ENCODE measurements around the gene RAI2.

DNA sequence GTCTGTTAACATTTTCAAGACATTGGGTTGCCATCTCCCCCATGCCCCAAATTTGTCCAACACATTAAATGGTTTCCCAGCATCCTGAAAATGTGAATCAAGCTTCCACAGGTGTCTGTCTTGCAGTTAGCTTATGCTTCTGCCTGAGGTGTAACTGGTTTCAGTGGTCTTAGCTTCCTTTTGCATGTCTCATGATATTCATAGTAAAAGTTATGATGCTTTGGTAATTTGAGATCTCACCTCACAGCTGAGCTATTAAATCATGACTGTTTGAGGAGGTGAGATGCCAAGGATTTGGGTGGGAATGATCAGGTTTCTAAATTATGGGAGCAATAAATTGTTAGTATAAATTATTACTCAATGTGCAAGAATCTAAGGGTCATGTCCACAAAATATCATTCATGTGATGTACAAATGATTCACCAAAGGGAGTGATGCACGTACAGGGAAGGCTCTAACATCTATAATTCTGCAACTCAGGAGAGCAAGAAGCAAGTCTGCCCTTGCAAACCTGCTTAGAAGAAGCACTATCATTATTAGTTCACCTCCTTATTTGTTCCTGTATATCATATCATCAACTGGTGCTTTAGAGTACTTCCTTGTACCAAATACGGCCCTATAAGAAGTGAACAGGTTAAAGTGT is 17.1 kb upstream of the RAI2 start:
- no peak for TF ChIP-seq POLR2AphosphoS5 (IDR thresholded peaks at IDR 0.05; ENCODE audit: borderline replicate concordance, low read depth, low read length)
- TF ChIP-seq EZH2 (IDR thresholded peaks at IDR 0.05), result no peak
- no peak for TF ChIP-seq FOXP2 (optimal IDR thresholded peaks at IDR 0.05; ENCODE audit: control extremely low read depth, extremely low read length, insufficient read depth)
